Midbrain (tissue), 1 donor: Measurements from ENCODE around the gene MSANTD7.

Experiments
- DNase-seq: peaks from one replicate; lab custom pipeline; 2025; lab: John Stamatoyannopoulos, UW

MSANTD7 gene

DNA sequence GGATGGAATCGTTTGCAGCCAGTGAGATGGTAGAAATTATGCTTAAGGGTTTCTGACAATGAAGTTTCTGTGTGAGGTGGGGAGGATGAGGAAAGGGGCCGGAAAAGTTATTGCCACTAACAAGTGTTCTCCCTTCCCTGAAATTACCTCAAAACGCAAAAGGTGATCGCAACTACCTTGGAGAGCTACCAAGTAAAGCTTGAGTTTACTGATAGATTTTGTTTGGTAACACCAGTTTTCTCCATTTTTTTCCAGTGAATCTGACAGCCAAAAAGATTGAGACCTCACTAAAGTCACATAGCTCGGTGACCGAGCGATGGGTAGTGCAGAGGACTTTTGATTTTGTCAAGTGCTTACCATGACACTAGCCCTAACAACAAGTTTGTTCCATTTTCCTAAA is 42.1 kb downstream of the MSANTD7 start:
- DNase-seq: no peak

DNA sequence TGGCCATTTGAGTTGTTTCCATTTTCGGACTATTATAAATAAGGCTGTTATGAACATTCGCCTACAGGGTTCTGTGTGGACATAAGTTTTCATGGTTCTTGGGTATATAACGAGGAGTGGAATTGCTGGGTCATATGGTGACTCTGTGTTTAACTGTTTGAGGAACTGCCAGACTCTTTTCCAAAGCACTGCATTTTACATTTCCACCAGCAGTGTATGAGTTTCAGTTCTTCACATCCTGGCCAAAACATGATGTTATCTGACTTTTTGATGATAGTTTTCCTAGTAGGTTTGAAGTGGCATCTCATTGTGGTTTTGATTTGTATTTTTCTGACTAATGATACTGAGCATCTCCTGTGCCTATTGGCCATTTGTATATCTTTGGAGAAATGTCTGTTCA is 46.0 kb downstream of the MSANTD7 start:
- DNase-seq: no peak
